ENCODE results near the gene FNDC7. TPM values are rescaled to one million over a fixed set of nuclear protein-coding genes. Genes with fewer than 3 reads are reported as not detected.

The FNDC7 gene
- total and polyA plus RNA-seq, 3 donors from 2014 or later: 3.2 to 11.2 (median 7.6) TPM

- Histone ChIP-seq H3K27ac (no peak overlapping the region), H3K4me1 (no peaks in the 10 kb centered on the region), H3K36me3 (ENCODE audit: low read depth, missing control alignments) (no peaks in the 10 kb centered on the region), H3K4me3 (no peak overlapping the region), H3K9me3 (no peaks in the 10 kb centered on the region), H3K27me3 (no peaks in the 10 kb centered on the region)
- intact Hi-C loops (cut with DNase I; ENCODE audit: low total_unique reads): no loop called here
- TF ChIP-seq POLR2A (IDR thresholded peaks at IDR 0.05) (no peak), CTCF (IDR thresholded peaks at IDR 0.05) (no peak)
- no peak for DNase-seq
- WGBS, 2 donors: 62 to 94% methylated on average over 3 of the region's 3 CpGs
Measured at GRCh38 chr1:108753363-108753762, 40.7 kb downstream of the FNDC7 start.

- intact Hi-C loops (cut with DNase I; ENCODE audit: low total_unique reads): no loop called here
- Histone ChIP-seq H3K27me3 (no peaks in the 10 kb centered on the region), H3K4me3 (no peak overlapping the region), H3K27ac (no peak overlapping the region), H3K9me3 (no peaks in the 10 kb centered on the region), H3K36me3 (ENCODE audit: low read depth, missing control alignments) (no peaks in the 10 kb centered on the region), H3K4me1 (no peaks in the 10 kb centered on the region)
- DNase-seq: no peak
- TF ChIP-seq CTCF (IDR thresholded peaks at IDR 0.05): no peak
- TF ChIP-seq POLR2A (IDR thresholded peaks at IDR 0.05): no peak
Measured at GRCh38 chr1:108758796-108759195, 46.1 kb downstream of the FNDC7 start.

- no peak for DNase-seq
- intact Hi-C loops (cut with DNase I; ENCODE audit: low total_unique reads): no loop called here
- Histone ChIP-seq H3K36me3 (ENCODE audit: low read depth, missing control alignments) (no peaks in the 10 kb centered on the region), H3K4me3 (no peak overlapping the region), H3K9me3 (no peaks in the 10 kb centered on the region), H3K4me1 (no peaks in the 10 kb centered on the region), H3K27ac (no peak overlapping the region), H3K27me3 (no peaks in the 10 kb centered on the region)
- WGBS, 2 donors: 38 to 56% methylated on average over 1 of the region's 1 CpG
- TF ChIP-seq CTCF (IDR thresholded peaks at IDR 0.05) (no peak), POLR2A (IDR thresholded peaks at IDR 0.05) (no peak)
Measured at GRCh38 chr1:108767115-108767514, 54.4 kb downstream of the FNDC7 start.

GRCh38 chr1:108767708-108768107 lies 55.0 kb downstream of the FNDC7 start:
- no peaks in the 10 kb centered on the region for H3K4me1 ChIP-seq
- no peaks in the 10 kb centered on the region for H3K9me3 ChIP-seq
- WGBS, 2 donors: 78 to 82% methylated on average over 3 of the region's 3 CpGs
- no peak overlapping the region for H3K27ac ChIP-seq
- no peaks in the 10 kb centered on the region for H3K36me3 ChIP-seq (ENCODE audit: low read depth, missing control alignments)
- DNase-seq: no peak
- H3K4me3 ChIP-seq: no peak overlapping the region
- TF ChIP-seq CTCF (IDR thresholded peaks at IDR 0.05) (no peak), POLR2A (IDR thresholded peaks at IDR 0.05) (no peak)
- no peaks in the 10 kb centered on the region for H3K27me3 ChIP-seq
- intact Hi-C loops (cut with DNase I; ENCODE audit: low total_unique reads): no loop called here

GRCh38 chr1:108777839-108778238 lies 65.1 kb downstream of the FNDC7 start:
- DNase-seq: no peak
- H3K4me3 ChIP-seq: no peak overlapping the region
- intact Hi-C loops (cut with DNase I; ENCODE audit: low total_unique reads): no loop called here
- no peaks in the 10 kb centered on the region for H3K4me1 ChIP-seq
- H3K27ac ChIP-seq: no peak overlapping the region
- no peaks in the 10 kb centered on the region for H3K9me3 ChIP-seq
- H3K36me3 ChIP-seq (ENCODE audit: low read depth, missing control alignments): no peaks in the 10 kb centered on the region
- no peak for TF ChIP-seq POLR2A (IDR thresholded peaks at IDR 0.05)
- TF ChIP-seq CTCF (IDR thresholded peaks at IDR 0.05): no peak
- no peaks in the 10 kb centered on the region for H3K27me3 ChIP-seq

Measured in testis (tissue), 3 donors.